Stomach (tissue), 4 donors: ENCODE data around the gene NOC4L.

Experiments used
- EP300 ChIP-seq: sonication (generic); formaldehyde crosslinking; IDR thresholded peaks from one replicate; pipeline ENCODE4 v1.6.1; 2017; ENCODE audit warnings: antibody characterized with exemption
- POLR2A ChIP-seq, 4 donors: fragments of 450-650 bp; IDR thresholded peaks; one replicate each; pipeline ENCODE4 v1.6.1; 2016; ENCODE audit warnings: antibody characterized with exemption in 4 of 4, control low read depth in 2 of 4, mild to moderate bottlenecking in 1 of 4, moderate library complexity in 1 of 4
- TF ChIP-seq, protein P1 (sequence below), 7 experiments: fragments of 450-650 bp in 4 of 7; fragments of 200-600 bp in 3 of 7; sonication (generic) in 3 of 7; IDR thresholded peaks; one replicate each; pipeline ENCODE4 v1.5.1; 2016 to 2019; ENCODE audit warnings: antibody characterized with exemption in 7 of 7, control low read depth in 2 of 7, mild to moderate bottlenecking in 1 of 7

DNA sequence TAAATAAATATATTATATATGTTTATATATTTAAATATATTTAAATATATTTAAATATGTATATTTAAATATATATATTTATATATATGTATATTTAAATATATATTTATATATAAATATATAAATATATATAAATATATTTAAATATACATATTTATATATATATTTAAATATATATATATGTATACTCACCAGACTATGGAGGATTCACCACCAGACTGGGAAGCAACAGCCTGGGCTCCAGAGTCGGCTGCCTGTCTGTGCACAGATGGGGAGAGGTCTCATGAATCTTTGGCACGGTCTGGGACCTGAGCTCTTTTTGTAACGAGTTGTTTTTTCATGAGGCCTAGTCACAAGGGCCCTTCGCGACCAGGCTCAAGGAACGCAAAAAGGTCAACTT is 21.3 kb downstream of the NOC4L start:
- TF ChIP-seq, protein P1, sequence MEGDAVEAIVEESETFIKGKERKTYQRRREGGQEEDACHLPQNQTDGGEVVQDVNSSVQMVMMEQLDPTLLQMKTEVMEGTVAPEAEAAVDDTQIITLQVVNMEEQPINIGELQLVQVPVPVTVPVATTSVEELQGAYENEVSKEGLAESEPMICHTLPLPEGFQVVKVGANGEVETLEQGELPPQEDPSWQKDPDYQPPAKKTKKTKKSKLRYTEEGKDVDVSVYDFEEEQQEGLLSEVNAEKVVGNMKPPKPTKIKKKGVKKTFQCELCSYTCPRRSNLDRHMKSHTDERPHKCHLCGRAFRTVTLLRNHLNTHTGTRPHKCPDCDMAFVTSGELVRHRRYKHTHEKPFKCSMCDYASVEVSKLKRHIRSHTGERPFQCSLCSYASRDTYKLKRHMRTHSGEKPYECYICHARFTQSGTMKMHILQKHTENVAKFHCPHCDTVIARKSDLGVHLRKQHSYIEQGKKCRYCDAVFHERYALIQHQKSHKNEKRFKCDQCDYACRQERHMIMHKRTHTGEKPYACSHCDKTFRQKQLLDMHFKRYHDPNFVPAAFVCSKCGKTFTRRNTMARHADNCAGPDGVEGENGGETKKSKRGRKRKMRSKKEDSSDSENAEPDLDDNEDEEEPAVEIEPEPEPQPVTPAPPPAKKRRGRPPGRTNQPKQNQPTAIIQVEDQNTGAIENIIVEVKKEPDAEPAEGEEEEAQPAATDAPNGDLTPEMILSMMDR (IDR thresholded peaks at IDR 0.05), result no peak
- no peak for TF ChIP-seq POLR2A (IDR thresholded peaks at IDR 0.05)
- TF ChIP-seq EP300, result no peak
